ENCODE results near the gene MBTPS2.
"Not testable (repeated sequence)": the region's sequence is repeated elsewhere in the genome, so short reads cannot be mapped to it uniquely, and the experiment has no call there.

Gene MBTPS2

DNA sequence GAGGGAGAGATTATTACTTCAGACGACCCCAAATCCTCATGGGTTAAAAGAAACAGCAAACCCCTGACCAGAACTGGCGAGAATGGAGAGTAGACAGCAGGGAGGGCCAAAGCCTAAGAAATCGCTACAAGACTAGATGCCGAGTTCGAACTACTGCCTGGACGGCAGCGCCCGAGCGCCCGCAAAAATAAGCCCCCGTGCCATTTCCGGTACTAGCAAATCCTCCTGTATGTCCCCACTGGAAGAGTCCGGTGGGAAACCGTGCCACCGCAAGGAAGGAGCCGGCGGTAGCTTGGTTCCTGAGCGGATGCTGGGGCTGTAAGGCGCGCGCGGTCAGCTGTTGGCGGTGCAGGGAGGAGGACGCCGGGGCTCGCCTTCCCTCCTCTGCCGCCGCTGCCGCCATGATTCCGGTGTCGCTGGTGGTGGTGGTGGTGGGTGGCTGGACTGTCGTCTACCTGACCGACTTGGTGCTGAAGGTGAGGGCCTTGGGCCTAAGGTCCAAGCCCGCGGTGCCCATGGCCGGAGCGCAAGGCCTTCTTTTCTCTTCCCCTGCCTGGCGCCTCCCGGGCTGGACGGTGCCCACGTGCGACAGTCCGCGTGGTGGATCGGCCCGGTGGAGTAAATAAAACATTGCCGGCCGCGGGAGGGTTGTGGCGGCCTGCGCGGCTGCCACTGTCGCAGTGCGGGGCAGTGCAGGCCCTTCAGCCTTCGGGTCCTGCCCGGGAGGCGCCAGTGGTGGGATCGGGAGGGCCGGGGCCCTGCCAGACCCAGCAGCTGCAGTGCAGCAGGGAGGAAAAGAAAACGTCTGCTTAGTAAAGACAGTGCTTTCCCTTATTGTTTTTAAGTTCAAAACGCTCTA is at the start of gene MBTPS2:
Gene MBTPS2 (plus strand): TSS at position 284 of the 859 bp plus-strand sequence. CDS start 118 bp downstream, at position 402.
- peak; percentile 76 for DNase-seq (ENCODE audit: low spot score)

DNA sequence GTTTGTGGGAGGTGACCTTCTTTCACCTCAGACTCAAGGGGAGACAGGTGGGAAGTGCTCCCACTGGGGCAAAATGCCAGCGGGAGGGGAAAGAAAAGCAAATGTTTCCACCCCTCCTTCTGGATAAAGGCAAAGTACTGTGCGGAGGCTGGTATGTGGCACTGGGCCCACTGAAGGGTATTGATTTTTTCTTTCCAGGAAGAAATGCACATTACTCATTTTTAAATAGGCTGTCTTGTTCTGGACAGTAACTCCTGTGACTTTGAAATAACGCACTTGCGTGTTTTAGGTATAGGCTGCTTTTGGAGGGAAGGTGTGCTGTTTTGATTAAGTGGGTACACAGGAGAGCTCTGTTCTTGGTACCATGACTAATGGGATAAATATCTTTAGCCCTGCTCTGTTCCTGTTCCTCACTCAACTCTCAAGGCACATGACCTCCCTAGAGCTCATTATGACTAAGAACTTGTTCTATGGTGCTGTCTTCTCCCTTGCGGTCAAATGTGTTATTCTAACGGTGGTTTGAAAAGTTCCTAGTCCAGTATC is 40.7 kb upstream of the MBTPS2 start:
- DNase-seq (ENCODE audit: low spot score), result no peak

DNA sequence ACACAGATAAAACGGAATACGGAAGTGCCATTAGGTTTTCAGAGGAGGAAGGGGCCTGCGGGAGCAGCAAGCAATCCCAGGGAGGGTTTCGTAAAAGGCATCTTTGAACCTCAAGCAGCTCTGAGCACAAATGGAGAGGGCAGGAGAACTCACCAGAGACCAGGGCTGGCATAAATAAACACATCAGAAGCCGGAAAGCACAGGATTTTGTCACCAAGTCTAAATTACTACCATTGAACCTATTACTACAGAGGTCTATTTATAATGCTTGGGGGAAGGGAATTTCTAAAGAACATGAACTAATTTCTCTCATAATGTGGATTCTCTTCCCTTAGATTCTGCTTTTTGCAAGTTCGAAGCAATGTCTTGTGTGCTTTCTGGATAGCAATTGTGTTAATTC is 39.6 kb upstream of the MBTPS2 start:
- DNase-seq (ENCODE audit: low spot score), result no peak

DNA sequence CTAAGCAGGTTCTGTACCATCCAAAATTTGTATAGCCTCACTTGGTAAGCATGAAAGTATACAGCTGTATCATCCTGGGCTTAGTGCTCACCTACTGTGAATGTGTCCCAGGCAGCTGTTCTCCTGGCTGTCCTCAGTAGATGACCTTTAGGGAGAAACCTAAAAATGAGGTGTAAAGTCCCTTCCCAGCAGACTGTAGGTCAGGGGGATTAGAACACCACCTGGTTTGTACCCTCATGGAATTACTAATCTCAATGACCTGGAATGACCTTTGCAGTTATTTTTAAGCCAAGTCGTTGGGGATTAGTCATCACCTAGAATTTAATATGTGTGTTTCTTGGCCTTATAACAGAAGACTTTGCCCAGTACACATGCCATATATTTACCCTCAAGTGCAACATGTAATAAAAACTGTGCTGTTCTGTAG is 39.1 kb upstream of the MBTPS2 start:
- DNase-seq (ENCODE audit: low spot score), result no peak

DNA sequence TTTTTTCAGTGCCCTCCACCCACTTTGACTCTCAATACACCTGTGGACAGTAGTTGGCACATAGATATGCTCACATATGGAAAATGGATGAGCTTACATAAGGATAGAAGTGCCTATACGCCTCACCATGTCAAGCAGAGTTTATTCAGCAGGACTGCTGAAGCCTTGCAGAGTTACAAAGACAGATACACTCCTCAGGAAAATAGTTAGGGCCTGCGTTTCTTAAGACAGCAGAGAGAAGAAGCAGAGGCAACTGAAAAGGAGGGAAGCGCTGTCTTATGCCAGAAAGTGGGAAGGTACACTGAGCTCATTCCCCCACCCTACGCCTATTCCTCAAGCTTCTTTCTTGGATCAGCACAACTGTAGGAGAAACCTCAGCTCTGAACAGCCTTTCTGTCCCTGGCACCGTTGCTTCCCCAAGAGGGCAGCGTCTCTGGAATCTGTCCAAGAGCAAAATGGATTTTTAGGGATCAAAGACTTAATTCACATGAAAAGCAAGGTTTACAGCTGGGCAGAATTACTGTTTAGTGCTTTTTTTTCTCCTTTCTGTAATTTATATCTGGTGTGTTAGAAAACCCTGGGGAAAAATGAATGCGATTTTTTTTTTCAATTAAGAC is 37.3 kb upstream of the MBTPS2 start:
- no peak for DNase-seq (ENCODE audit: low spot score)

DNA sequence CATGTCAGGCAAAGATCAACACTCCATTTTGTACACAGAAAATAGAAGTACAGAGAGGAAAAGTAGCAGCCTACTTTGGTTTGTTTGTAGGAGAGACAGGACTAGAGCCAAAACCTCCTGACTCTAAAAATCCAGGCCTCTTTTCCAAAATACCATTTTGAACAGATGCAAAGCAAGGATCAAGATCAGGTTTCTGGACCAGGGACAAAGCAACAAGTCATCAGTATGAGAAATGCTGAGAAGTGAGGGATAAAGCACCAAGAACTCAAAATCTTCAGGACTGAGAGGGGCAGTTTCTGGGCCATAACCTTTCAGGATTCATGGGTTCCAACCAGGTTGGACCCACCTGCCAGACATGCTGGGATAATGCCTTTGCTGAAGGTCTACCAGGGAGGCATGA is 36.6 kb upstream of the MBTPS2 start:
- DNase-seq (ENCODE audit: low spot score), result no peak

DNA sequence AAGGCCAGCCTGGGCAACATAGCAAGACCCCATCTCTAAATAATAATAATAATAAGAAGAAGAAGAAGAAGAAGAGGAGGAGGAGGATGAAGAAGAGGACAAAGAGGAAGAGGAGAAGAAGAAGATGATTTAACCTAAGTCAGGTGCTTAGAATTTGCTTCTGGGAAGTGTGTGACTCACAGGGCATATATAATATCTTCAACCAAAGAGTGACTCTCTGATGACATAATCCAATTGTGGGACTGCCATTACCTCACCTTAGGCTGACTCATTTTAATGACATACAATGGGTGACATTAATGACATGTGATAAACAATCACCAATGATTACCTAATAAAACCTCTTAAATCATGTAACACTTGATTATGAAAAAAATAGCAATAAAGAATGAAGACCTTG is 32.7 kb upstream of the MBTPS2 start:
- no peak for DNase-seq (ENCODE audit: low spot score)

DNA sequence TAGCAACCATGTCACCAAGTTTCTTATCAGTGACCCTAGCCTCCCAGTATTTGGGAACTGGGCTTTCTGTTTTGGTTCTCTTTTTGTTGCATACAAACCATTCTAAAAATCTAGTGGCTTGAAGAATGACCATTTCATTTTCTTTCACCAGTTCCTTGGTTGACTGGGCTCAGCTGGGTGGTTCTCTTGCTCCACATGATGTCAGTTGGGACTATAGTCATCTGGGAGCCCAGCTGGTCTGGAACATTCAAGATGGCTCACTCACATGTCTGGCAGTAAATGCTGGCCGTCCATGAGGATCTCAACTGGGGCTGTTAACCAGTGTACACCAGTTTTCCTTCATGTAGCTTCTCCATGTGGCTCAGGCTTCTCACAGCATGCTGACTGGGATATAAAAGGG is 27.6 kb upstream of the MBTPS2 start:
- DNase-seq (ENCODE audit: low spot score), result no peak

DNA sequence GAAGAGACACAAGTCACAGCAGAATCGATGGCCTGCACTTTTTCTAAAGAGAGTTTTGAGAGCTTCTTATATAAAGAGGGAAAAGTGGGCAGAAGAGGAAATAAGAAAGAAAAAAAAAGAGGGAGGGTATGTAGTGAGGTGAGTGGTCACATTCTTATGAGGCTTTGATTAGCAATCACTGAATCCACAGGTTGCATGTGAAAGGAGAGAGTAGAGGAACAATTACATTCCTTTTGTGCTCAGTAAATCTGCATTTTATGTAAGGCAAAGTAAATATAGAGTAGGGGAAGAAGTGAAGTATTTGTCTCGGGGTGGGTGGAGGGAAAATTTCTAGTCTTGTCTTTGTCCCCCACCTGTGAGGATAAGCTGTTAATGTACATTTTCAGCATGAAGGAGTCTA is 26.8 kb upstream of the MBTPS2 start:
- DNase-seq (ENCODE audit: low spot score), result no peak

DNA sequence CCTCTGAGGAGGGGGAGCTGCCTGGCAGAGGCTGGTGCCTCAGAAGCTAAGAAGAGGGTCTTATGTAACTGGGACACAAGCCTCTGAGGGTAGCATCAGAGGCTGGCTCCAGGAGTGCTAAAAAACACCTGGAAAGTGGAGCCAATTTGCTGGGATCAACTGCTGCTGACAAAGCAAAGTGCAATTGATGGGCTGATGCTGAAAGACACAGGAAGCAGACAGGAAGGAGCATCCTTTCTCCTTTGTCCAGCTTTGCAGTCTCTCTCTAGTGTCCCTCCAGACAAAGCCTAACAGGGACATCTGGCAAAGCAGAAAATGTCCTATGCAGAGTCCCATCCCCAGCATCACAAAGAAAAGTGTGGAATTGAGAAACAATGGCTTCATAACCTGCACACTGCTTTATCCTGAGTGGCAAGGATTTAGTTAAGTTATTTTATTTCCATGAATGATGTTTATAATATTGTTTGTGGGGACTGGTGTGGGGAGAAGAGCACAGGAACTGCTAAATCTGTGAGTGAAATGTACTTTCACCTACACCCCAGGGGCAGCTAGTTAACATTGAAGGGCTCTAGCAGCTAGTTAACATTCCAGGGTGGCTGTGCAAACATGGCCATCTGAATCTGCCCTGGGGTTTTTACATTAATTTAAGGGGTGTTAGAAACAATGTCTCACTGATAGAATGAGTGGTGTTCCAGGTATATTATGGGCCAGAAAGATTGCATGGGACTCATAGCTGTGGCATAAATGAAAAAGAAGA is 25.6 kb upstream of the MBTPS2 start:
- no peak for DNase-seq (ENCODE audit: low spot score)

DNA sequence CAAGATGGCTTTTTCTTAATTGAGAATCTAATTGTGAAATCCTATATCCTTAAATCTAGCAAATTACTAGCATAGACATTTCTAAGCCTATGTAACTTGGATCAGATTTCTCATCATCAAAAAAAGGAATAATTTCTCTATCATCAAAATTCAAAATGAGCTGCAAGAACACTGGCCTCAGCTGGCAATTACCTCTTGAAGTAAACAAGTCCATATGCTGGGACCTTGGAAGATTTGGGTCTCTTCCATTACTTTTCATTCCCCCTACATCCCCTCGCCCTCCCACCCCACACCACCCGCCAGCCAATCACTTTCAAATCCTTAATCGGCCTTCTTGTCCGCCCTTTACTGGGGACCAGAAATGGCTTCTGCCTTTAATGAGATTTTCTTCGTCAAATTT is 23.3 kb upstream of the MBTPS2 start:
- no peak for DNase-seq (ENCODE audit: low spot score)

DNA sequence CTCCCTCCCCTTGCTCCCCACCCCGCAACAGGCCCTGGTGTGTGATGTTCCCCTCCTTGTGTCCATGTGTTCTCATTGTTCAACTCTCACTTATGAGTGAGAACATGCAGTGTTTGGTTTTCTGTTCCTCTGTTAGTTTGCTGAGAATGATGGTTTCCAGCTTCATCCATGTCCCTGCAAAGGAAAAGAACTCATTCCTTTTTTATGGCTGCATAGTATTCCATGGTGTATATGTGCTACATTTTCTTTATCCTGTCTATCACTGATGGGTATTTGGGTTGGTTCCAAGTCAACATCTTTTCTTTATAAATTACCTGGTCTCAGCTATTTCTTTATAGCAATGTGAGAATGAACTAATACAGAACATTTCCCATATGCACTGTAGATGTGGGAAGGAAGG is 19.2 kb upstream of the MBTPS2 start:
- DNase-seq (ENCODE audit: low spot score), result not testable (repeated sequence)

DNA sequence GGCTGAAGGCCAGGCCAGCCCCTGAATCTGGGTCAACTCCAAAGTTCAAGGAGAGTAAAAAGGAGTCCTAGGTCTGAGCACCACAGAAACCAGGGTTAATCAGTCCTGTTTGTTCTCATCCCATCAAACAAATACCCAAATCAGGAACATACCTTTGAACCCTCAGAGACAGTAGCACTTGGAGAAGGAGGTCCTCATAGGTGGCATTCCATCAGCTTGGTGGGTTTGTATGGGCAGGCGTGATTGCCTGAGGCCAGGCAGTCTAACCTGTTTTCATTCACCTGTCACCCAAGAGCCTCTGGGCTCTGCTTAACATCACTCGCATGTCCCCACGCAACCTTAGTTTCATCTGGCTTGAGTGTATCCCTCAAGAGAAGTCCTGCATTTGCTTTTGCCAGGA is 17.5 kb upstream of the MBTPS2 start:
- no peak for DNase-seq (ENCODE audit: low spot score)

DNA sequence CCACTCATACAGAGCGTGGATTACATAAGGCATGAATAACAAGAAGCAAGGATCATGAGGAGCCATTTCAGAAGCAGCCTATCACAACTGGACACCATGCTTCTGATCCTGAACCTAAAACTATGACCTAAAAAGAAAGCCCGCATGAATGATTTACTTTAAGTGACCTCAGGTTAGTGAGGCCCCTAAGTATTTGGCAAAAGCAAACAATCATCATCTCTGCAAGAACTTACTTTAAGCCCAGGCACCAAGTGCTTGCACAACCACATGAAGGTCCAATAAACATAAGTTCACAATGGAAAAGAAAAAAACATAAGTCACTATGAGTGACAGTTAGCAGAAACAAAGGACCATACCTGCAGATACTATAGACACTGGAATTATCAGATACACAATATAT is 7.9 kb upstream of the MBTPS2 start:
- DNase-seq (ENCODE audit: low spot score), result no peak

DNA sequence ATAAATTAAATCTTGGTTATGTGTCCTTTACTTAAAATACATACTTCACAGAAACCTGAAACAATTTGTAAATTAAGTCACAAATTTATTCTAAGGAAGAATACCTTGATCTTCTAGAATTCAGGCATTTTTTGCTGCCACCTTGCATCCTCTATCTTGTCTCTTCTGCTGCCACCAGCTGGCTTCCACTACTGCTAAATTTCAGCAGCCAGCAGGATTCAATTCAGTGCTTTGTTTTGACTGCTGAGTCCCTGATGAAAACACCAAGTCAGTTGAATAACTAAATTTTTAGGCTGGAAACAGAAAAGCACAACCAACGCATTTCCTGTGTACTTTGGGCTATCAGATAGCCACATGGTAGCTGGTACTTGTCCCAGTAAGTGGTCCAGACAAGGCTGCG is 2.4 kb upstream of the MBTPS2 start:
- DNase-seq (ENCODE audit: low spot score), result no peak

DNA sequence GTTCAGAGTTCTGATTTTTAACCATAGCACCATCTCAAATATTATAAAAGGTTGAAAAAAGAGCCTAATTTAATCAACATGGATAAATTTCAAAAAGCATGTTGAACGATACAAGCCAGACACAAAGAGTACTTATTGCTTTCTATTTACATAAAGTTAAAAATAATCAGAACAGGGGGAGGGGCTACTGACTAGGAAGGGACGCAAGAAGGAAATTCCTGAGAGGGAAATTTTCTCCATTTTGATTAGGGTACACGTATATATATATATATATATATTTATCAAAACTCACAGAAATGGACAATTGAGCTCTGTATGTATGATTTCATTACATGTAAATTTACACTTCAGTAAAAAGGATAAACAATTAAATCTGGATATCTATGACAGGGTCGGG is 482 bp upstream of the MBTPS2 start:
- no peak for DNase-seq (ENCODE audit: low spot score)

DNA sequence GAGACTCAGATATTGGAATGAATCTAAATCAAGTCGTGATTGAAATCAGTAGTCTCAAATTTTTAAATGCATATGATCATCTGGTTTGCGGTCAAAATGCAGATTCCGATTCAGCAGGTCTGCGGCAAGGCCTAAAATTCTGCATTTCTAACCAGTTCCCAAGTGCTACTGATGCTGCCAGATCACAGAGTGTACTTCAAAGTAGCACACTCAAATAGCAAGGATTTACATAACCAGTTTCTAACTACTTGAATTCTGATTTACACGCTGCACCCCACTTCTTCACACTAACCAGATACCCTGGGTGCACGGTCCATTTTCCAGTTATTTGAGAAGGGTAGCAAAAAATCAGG is 752 bp downstream of the MBTPS2 start:
- DNase-seq (ENCODE audit: low spot score), result no peak

DNA sequence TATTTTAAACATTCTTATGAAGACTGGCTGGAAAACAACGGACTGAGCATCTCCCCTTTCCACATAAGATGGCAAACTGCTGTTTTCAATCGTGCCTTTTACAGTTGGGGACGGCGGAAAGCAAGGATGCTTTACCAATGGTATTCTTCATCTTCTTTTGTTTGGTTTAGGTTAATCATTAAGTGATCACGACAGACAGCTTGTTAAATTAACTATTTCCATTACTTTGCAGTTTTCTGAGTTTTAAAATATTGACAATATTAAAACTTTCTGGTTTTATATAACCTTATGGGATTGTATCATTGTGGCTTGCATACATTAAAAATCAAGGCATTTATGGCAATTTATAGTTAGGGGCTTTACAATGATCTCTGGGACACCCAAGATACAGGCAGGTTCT is 3.8 kb downstream of the MBTPS2 start:
- DNase-seq (ENCODE audit: low spot score), result no peak

DNA sequence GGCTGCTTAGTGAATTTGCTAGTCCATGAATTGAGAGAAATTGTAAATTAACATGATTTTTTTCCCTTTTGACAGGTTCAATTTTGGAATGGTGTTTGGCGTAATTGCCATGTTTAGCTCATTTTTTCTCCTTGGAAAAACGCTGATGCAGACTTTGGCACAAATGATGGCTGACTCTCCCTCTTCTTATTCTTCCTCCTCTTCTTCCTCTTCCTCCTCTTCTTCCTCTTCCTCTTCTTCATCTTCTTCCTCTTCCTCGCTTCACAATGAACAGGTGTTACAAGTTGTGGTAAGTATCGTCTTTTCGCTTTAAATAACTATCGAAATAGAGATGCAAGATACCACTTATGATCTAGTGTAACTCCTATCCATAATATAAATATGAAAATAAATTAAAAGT is 5.7 kb downstream of the MBTPS2 start:
- DNase-seq (ENCODE audit: low spot score), result no peak

DNA sequence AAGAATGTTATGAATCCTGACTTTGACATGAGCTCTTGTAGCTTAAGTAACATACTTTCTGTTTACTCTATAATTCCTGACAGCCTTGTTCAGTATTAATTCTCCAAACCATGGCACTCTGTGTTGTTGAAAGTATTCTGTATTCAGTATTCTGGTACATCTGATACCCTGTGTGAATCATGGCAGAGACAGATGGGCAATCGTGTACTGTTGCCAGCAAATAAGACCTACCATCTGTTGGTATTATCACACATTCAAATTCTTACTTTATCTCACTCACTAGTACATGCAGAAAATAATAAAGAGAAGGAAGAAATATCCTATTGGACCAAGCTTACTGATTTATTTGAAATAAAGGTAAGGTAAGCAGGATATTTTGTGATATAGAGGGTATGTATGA is 7.9 kb downstream of the MBTPS2 start:
- DNase-seq (ENCODE audit: low spot score), result no peak

DNA sequence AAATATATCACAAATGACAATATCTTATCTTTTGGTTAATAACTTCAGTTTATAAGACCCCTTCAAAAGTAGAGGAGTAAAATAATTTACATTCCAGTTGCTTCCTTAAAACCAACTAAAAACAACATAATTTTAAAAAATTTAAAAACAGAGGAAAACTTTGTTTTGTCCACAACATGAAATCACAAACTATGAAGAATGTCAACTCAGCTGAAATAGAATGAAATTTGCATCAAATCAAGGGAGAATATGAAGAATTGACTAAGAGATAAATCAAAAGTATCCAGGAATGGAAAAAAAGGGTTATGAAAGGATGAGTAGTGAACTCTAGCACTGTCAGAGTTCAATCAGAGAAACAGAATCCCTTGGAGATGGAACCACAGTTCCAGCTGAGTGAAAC is 14.2 kb downstream of the MBTPS2 start:
- DNase-seq (ENCODE audit: low spot score), result no peak

DNA sequence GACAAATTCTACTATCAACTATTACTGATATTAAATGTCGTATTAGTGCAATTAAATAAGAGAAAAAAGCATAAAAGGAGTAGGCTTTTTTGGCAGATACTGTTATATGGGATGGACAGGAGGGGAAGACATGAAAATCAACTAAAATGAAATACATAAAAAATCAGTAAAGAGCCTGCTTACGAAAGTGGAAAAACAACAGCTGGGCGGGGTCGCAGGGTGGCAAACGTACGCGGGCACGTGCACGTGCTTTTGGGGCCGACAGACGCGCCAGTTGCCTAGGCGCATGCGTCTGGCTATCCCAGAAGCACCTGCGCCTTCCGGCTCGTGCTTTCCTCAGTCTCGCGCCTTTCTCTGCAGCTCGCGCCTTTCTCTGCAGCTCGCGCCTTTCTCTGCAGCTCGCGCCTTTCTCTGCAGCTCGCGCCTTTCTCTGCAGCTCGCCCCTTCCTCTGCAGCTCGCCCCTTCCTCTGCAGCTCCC is 16.6 kb downstream of the MBTPS2 start, which contains the start of gene YY2:
Gene YY2 (plus strand): TSS at position 51 of the 479 bp plus-strand sequence. CDS start 498 bp downstream, outside the sequence.
- DNase-seq (ENCODE audit: low spot score), result no peak

DNA sequence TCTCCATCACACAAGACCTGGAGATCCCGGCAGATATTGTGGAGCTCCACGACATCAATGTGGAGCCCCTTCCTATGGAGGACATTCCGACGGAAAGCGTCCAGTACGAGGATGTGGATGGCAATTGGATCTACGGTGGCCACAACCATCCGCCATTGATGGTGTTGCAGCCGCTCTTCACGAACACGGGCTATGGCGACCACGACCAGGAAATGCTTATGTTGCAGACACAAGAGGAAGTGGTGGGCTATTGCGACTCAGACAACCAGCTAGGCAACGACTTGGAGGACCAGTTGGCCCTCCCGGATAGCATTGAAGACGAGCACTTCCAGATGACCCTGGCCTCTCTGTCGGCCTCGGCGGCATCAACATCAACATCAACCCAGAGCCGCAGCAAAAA is 17.1 kb downstream of the MBTPS2 start:
- DNase-seq (ENCODE audit: low spot score), result no peak

All from AG20443 (cell line).